Keratinocyte (primary cell): ENCODE data around the gene CA11.

Source experiments
- EZH2 ChIP-seq: IDR thresholded peaks from one replicate; pipeline ENCODE4 v1.6.1; 2012; ENCODE audit warnings: inconsistent platforms, mild to moderate bottlenecking, low read length, moderate library complexity
- TF ChIP-seq, protein P1 (sequence below), 3 experiments: IDR thresholded peaks in 1 of 3; conservative IDR thresholded peaks in 1 of 3; optimal IDR thresholded peaks in 1 of 3; 2 replicates in 2 of 3; 3 replicates in 1 of 3; pipeline versions ENCODE3 to v1.5.1; 2011; ENCODE audit warnings: low read length in 3 of 3, mild to moderate bottlenecking in 3 of 3, moderate library complexity in 2 of 3, control low read depth in 1 of 3, inconsistent platforms in 1 of 3; ENCODE audit not compliant: insufficient read depth in 2 of 3; ENCODE audit errors: extremely low read depth in 1 of 3

- TF ChIP-seq, protein P1, sequence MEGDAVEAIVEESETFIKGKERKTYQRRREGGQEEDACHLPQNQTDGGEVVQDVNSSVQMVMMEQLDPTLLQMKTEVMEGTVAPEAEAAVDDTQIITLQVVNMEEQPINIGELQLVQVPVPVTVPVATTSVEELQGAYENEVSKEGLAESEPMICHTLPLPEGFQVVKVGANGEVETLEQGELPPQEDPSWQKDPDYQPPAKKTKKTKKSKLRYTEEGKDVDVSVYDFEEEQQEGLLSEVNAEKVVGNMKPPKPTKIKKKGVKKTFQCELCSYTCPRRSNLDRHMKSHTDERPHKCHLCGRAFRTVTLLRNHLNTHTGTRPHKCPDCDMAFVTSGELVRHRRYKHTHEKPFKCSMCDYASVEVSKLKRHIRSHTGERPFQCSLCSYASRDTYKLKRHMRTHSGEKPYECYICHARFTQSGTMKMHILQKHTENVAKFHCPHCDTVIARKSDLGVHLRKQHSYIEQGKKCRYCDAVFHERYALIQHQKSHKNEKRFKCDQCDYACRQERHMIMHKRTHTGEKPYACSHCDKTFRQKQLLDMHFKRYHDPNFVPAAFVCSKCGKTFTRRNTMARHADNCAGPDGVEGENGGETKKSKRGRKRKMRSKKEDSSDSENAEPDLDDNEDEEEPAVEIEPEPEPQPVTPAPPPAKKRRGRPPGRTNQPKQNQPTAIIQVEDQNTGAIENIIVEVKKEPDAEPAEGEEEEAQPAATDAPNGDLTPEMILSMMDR (optimal IDR thresholded peaks at IDR 0.05 in 1 of 3, IDR thresholded peaks at IDR 0.05 in 1 of 3, conservative IDR thresholded peaks at IDR 0.05 in 1 of 3; ENCODE audit: extremely low read depth in 1 of 3, insufficient read depth in 2 of 3, low read length in 3 of 3), result no peak
- TF ChIP-seq EZH2, result no peak
These were observed 10.6 kb downstream of the CA11 start for GRCh38 chr19:48635263-48635965.
